BE2C (cell line): ENCODE data around the gene AKIRIN2.

ENCODE experiments used
- DNase-seq: peaks from one replicate; pipeline ENCODE4 v3.0.0-alpha.2; 2020
- H3K27me3 ChIP-seq: fragments of 250-450 bp; sonication (Bioruptor Pico); 2 replicates; pipeline ENCODE4 v1.5.1; 2020; ENCODE audit warnings: mild to moderate bottlenecking
- H3K36me3 ChIP-seq: fragments of 250-450 bp; sonication (Bioruptor Pico); 2 replicates; pipeline ENCODE4 v1.5.1; 2020; ENCODE audit warnings: mild to moderate bottlenecking
- H3K4me1 ChIP-seq: fragments of 250-450 bp; sonication (Bioruptor Pico); 2 replicates; pipeline ENCODE4 v1.5.1; 2020
- H3K4me3 ChIP-seq: 2 replicates; pipeline ENCODE4 v1.5.1; 2011; ENCODE audit warnings: low read depth, low read length
- H3K9me3 ChIP-seq: fragments of 250-450 bp; sonication (Bioruptor Pico); 2 replicates; pipeline ENCODE4 v1.5.1; 2020
- TF ChIP-seq, protein P1 (sequence below): IDR thresholded peaks from 2 replicates; pipeline ENCODE4 v1.5.1; 2012; ENCODE audit warnings: mild to moderate bottlenecking, low read depth, low read length

AKIRIN2 gene

GRCh38 chr6:87741001-87741650, 39.1 kb upstream of the AKIRIN2 start:
- Histone ChIP-seq H3K9me3 (no peaks in the 10 kb centered on the region), H3K36me3 (no peaks in the 10 kb centered on the region), H3K4me1 (no peaks in the 10 kb centered on the region), H3K4me3 (no peak overlapping the region), H3K27me3 (no peaks in the 10 kb centered on the region)
- TF ChIP-seq, protein P1, sequence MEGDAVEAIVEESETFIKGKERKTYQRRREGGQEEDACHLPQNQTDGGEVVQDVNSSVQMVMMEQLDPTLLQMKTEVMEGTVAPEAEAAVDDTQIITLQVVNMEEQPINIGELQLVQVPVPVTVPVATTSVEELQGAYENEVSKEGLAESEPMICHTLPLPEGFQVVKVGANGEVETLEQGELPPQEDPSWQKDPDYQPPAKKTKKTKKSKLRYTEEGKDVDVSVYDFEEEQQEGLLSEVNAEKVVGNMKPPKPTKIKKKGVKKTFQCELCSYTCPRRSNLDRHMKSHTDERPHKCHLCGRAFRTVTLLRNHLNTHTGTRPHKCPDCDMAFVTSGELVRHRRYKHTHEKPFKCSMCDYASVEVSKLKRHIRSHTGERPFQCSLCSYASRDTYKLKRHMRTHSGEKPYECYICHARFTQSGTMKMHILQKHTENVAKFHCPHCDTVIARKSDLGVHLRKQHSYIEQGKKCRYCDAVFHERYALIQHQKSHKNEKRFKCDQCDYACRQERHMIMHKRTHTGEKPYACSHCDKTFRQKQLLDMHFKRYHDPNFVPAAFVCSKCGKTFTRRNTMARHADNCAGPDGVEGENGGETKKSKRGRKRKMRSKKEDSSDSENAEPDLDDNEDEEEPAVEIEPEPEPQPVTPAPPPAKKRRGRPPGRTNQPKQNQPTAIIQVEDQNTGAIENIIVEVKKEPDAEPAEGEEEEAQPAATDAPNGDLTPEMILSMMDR: no peak
- no peak for DNase-seq

GRCh38 chr6:87738744-87739143, 36.7 kb upstream of the AKIRIN2 start:
- TF ChIP-seq, protein P1: no peak
- DNase-seq: no peak
- no peak overlapping the region for H3K4me3 ChIP-seq
- H3K9me3 ChIP-seq: no peaks in the 10 kb centered on the region
- H3K36me3 ChIP-seq: no peaks in the 10 kb centered on the region
- no peaks in the 10 kb centered on the region for H3K27me3 ChIP-seq
- H3K4me1 ChIP-seq: no peaks in the 10 kb centered on the region

DNA sequence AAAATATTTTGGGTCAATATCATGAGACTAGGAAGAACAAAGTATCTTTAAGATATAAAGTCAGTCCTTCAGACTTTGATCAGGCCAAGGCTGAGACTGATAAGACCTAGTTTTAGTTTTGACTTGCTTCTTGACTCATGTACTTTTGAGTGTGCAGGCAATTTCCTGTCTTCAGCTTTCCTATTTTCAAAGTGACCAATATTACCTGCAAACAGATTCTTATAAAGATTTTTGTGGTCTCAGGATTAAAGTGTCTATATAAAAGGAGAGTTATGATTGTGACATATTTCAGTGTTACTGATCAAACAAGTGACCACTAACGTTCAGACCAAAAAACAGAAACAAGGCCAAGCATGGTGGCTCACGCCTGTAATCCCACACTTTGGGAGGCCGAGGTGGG, 36.0 kb upstream of the AKIRIN2 start:
- TF ChIP-seq, protein P1: no peak
- Histone ChIP-seq H3K36me3 (no peaks in the 10 kb centered on the region), H3K27me3 (no peaks in the 10 kb centered on the region), H3K9me3 (no peaks in the 10 kb centered on the region), H3K4me3 (no peak overlapping the region), H3K4me1 (no peaks in the 10 kb centered on the region)
- DNase-seq: no peak

DNA sequence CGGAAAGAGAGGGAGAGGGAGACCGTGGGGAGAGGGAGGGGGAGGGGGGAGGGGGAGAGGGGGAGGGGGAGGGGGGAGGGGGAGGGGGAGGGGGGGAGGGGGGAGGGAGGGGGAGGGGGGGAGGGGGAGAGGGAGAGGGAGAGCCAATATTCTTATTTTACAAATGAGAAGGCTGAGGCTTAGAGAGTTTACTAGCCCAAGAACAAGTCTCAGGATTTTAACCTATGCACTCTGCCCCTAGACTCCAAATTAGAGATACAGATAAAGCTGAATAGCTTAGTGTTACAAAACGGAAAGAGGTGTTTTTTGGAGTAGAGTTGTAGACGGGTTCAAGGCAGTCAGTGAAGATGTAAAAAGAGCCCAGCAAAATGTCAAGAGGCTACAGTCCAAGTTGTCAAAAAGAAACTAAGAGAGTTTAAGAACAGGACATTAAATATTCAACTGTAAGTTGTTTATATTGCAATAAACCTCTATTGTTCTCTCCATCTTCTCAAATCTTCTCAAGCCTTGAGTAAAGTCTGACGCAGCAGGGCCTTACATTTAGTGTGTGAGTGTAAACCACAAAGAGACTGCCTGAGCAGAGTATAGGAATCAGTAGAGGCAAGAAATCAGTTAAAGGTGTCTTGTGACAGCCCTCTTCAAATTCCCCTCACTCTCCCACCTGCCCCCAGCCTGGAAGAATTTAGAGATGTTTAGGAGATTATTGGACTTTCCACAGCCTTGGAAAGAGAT, 34.9 kb upstream of the AKIRIN2 start:
- DNase-seq: no peak
- H3K27me3 ChIP-seq: no peaks in the 10 kb centered on the region
- TF ChIP-seq, protein P1: no peak
- H3K4me1 ChIP-seq: no peaks in the 10 kb centered on the region
- no peak overlapping the region for H3K4me3 ChIP-seq
- no peaks in the 10 kb centered on the region for H3K9me3 ChIP-seq
- H3K36me3 ChIP-seq: no peaks in the 10 kb centered on the region

- DNase-seq: peak; percentile 13
- no peak overlapping the region for H3K4me3 ChIP-seq
Measured at GRCh38 chr6:87731818-87732661, 30.0 kb upstream of the AKIRIN2 start.

More at GRCh38 chr6:87731818-87732661, 30.0 kb upstream of the AKIRIN2 start:
- Histone ChIP-seq H3K9me3 (no peaks in the 10 kb centered on the region), H3K27me3 (no peaks in the 10 kb centered on the region), H3K36me3 (no peaks in the 10 kb centered on the region), H3K4me1 (no peaks in the 10 kb centered on the region)
- TF ChIP-seq, protein P1: no peak
